ENCODE results near the gene ZNF654. TPM values are rescaled to one million over a fixed set of nuclear protein-coding genes. Genes with fewer than 3 reads are reported as not detected.

The ZNF654 gene
- total and polyA plus RNA-seq, 2 of the 13 experiments (the other 11 are each of a cell fraction or from before 2014, with no cell fraction given), result 1.8 to 4.1 TPM

- 0 out of 2 replicates have a peak, but pooled peaks have one; percentile 19 for TF ChIP-seq ZNF160 (CRISPR knock-in tag; IDR thresholded peaks at IDR 0.05)
- TF ChIP-seq NR3C1 (CRISPR knock-in tag; IDR thresholded peaks at IDR 0.05), result no peak
- TF ChIP-seq ZNF703 (CRISPR knock-in tag; IDR thresholded peaks at IDR 0.05; ENCODE audit: borderline replicate concordance), result no peak
- no peak; the same call in 1 of the 2 replicates for TF ChIP-seq ZNF280D (CRISPR knock-in tag; IDR thresholded peaks at IDR 0.05)
- no peak for TF ChIP-seq NBN (conservative IDR thresholded peaks at IDR 0.05)
- 0 out of 2 replicates have a peak, but pooled peaks have one; percentile 70 for TF ChIP-seq CHCHD3 (CRISPR knock-in tag; IDR thresholded peaks at IDR 0.05)
- TF ChIP-seq, protein P1, sequence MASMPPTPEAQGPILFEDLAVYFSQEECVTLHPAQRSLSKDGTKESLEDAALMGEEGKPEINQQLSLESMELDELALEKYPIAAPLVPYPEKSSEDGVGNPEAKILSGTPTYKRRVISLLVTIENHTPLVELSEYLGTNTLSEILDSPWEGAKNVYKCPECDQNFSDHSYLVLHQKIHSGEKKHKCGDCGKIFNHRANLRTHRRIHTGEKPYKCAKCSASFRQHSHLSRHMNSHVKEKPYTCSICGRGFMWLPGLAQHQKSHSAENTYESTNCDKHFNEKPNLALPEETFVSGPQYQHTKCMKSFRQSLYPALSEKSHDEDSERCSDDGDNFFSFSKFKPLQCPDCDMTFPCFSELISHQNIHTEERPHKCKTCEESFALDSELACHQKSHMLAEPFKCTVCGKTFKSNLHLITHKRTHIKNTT (CRISPR knock-in tag; IDR thresholded peaks at IDR 0.05), result no peak
- no peak for TF ChIP-seq DR1 (CRISPR knock-in tag; IDR thresholded peaks at IDR 0.05)
- TF ChIP-seq RCOR2 (CRISPR knock-in tag; IDR thresholded peaks at IDR 0.05), result no peak
- TF ChIP-seq ZMAT3 (CRISPR knock-in tag; conservative IDR thresholded peaks at IDR 0.05), result no peak
- TF ChIP-seq XBP1 (CRISPR knock-in tag; IDR thresholded peaks at IDR 0.05), result no peak
- no peak for TF ChIP-seq LRRFIP1 (CRISPR knock-in tag; conservative IDR thresholded peaks at IDR 0.05)
- TF ChIP-seq SALL2 (CRISPR knock-in tag; IDR thresholded peaks at IDR 0.05), result peak; percentile 80; the same call in 1 of the 2 replicates
- TF ChIP-seq ZNF33B (CRISPR knock-in tag; IDR thresholded peaks at IDR 0.05), result no peak; the same call in 1 of the 2 replicates
- TF ChIP-seq PBX3 (CRISPR knock-in tag; IDR thresholded peaks at IDR 0.05; ENCODE audit: borderline replicate concordance), result peak; percentile 95; the same call in 1 of the 2 replicates
- no peak for TF ChIP-seq ZNF619 (CRISPR knock-in tag; IDR thresholded peaks at IDR 0.05)
- no peak for TF ChIP-seq FOXP1 (IDR thresholded peaks at IDR 0.05)
- no peak for TF ChIP-seq FOXP1 (CRISPR knock-in tag; IDR thresholded peaks at IDR 0.05)
- TF ChIP-seq NR2F6 (IDR thresholded peaks at IDR 0.05), result no peak
- TF ChIP-seq NR2F6 (CRISPR knock-in tag; IDR thresholded peaks at IDR 0.05), result peak; percentile 5; the same call in 1 of the 2 replicates
Observed at GRCh38 chr3:88058581-88059379, at the start of gene ZNF654, which contains the start of gene CGGBP1 (continued).

Data from HepG2 (cell line).